ENCODE data around the gene LONP2.

- TF ChIP-seq POLR2AphosphoS5 (IDR thresholded peaks at IDR 0.05) (peak; percentile 81 to 91 (median 88)), POLR2A (IDR thresholded peaks at IDR 0.05) (peak in 1 of 3 donors; percentile 63)
- TF ChIP-seq, protein P1, sequence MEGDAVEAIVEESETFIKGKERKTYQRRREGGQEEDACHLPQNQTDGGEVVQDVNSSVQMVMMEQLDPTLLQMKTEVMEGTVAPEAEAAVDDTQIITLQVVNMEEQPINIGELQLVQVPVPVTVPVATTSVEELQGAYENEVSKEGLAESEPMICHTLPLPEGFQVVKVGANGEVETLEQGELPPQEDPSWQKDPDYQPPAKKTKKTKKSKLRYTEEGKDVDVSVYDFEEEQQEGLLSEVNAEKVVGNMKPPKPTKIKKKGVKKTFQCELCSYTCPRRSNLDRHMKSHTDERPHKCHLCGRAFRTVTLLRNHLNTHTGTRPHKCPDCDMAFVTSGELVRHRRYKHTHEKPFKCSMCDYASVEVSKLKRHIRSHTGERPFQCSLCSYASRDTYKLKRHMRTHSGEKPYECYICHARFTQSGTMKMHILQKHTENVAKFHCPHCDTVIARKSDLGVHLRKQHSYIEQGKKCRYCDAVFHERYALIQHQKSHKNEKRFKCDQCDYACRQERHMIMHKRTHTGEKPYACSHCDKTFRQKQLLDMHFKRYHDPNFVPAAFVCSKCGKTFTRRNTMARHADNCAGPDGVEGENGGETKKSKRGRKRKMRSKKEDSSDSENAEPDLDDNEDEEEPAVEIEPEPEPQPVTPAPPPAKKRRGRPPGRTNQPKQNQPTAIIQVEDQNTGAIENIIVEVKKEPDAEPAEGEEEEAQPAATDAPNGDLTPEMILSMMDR (IDR thresholded peaks at IDR 0.05 in 8 of 11, conservative IDR thresholded peaks at IDR 0.05 in 3 of 11) = peak in 1 of 11 experiments; percentile 10
Measured at GRCh38 chr16:48365601-48366164, 121.6 kb downstream of the LONP2 start.

Measured in spleen (tissue), 7 donors.